GM12878 (cell line): ENCODE measurements around the gene METTL14. TPM values are rescaled to one million over a fixed set of nuclear protein-coding genes. Genes with fewer than 3 reads are reported as not detected.

Experiments used
- ATAC-seq: fragments of 200-7000 bp; cut with Tn5 transposase; 3 replicates; pipeline ENCODE4 v1.9.1; 2020; ENCODE audit warnings: mild to moderate bottlenecking, moderate library complexity
- BruUV-seq: library from RNA; stranded (reverse); fragments of 400-500 nt; replicated peaks from 2 replicates; lab custom pipeline; 2021; lab: Mats Ljungman, UMichigan
- CTCF ChIA-PET: fragments of 300-600 bp; sonication (Branson Sonifier 250); formaldehyde crosslinking; extraction: SDS; loops from one replicate; lab custom pipeline; 2021; ENCODE audit warnings: inconsistent platforms; lab: Yijun Ruan, JAX
- POLR2A ChIA-PET: fragments of 350-600 bp; formaldehyde crosslinking; extraction: SDS; loops from one replicate; lab custom pipeline; 2021; ENCODE audit warnings: inconsistent platforms; lab: Charles Lee
- RAD21 ChIA-PET: fragments of 300-600 bp; sonication (Branson Sonifier 250); formaldehyde crosslinking; loops from one replicate; lab custom pipeline; 2023; ENCODE audit warnings: antibody characterized with exemption; ENCODE audit not compliant: unreplicated experiment; lab: Charles Lee
- SMC1A ChIA-PET: fragments of 300-600 bp; sonication (Branson Sonifier 250); formaldehyde crosslinking; loops from one replicate; lab custom pipeline; 2023; ENCODE audit not compliant: unreplicated experiment, uncharacterized antibody; lab: Charles Lee
- DNase-seq: peaks from one replicate; pipeline ENCODE4 v3.0.0-alpha.2; 2011; ENCODE audit warnings: low read depth, low spot score
- FAIRE-seq: peaks from 3 replicates; lab custom pipeline; 2011; peaks lifted over from hg19 to GRCh38; lab: Jason Lieb, UNC
- H2AFZ ChIP-seq: 2 replicates; pipeline ENCODE4 v1.6.0; 2011; ENCODE audit warnings: low read depth, low read length, control low read depth; ENCODE audit not compliant: control insufficient read depth
- H3K27ac ChIP-seq: 2 replicates; pipeline ENCODE4 v1.5.1; 2011; ENCODE audit warnings: control low read depth; ENCODE audit not compliant: control insufficient read depth, insufficient read depth
- H3K27me3 ChIP-seq, 2 experiments: replicated peaks in 1 of 2; 2 replicates each; pipeline versions ENCODE4 v1.6.0 to v1.6.1; 2011; ENCODE audit warnings: low read length in 1 of 2; ENCODE audit not compliant: control insufficient read depth in 2 of 2, insufficient read depth in 2 of 2
- H3K36me3 ChIP-seq, 2 experiments: 2 replicates each; pipeline ENCODE4 v1.5.1; 2011; ENCODE audit warnings: low read length in 1 of 2; ENCODE audit not compliant: control insufficient read depth in 2 of 2, insufficient read depth in 2 of 2
- H3K4me1 ChIP-seq: 2 replicates; pipeline ENCODE4 v1.6.1; 2011; ENCODE audit warnings: mild to moderate bottlenecking, low read length, moderate library complexity, mixed read lengths; ENCODE audit not compliant: control insufficient read depth, insufficient read depth
- H3K4me2 ChIP-seq: 2 replicates; pipeline ENCODE4 v1.6.0; 2011; ENCODE audit warnings: control low read depth; ENCODE audit not compliant: control insufficient read depth, insufficient read depth
- H3K4me3 ChIP-seq: fragments of 200-600 bp; sonication (generic); 2 replicates; pipeline ENCODE4 v1.5.1; 2016
- H3K79me2 ChIP-seq: 2 replicates; pipeline ENCODE4 v1.6.0; 2011; ENCODE audit warnings: low read length; ENCODE audit not compliant: control insufficient read depth, insufficient read depth
- H3K9ac ChIP-seq: 2 replicates; pipeline ENCODE4 v1.8.0; 2011; ENCODE audit warnings: low read length, control low read depth, mixed read lengths; ENCODE audit not compliant: control insufficient read depth, insufficient read depth
- H3K9me3 ChIP-seq: replicated peaks from 3 replicates; pipeline ENCODE4 v1.5.1; 2011; ENCODE audit warnings: mild to moderate bottlenecking, low read length; ENCODE audit not compliant: control insufficient read depth, insufficient read depth
- H4K20me1 ChIP-seq: 2 replicates; pipeline ENCODE4 v1.6.0; 2011; ENCODE audit not compliant: control insufficient read depth, insufficient read depth
- SREBF1 ChIP-seq: IDR thresholded peaks from 2 replicates; pipeline ENCODE4 v1.6.1; 2012; ENCODE audit warnings: mild to moderate bottlenecking, low read length
- WGBS: methylation state at CpG from one replicate; pipeline ENCODE4 v1.1.6; 2016; ENCODE audit warnings: low lambda C conversion rate; ENCODE audit not compliant: insufficient replicate concordance, insufficient coverage; ENCODE audit errors: missing lambda C conversion rate; 5-methylcytosine and 5-hydroxymethylcytosine counted together
- in situ Hi-C: fragments of 300-500 bp; cut with MboI; formaldehyde crosslinking; loops from 9 replicates; pipeline ENCODE4 v1.14.3; 2018; ENCODE audit warnings: mixed read lengths
- intact Hi-C: fragments of 100-400 bp; cut with micrococcal nuclease; formaldehyde crosslinking; loops from one replicate; pipeline ENCODE4 v1.14.2; 2022; ENCODE audit not compliant: unreplicated experiment
- polyA plus RNA-seq, 11 experiments: library from polyadenylated mRNA; depleted of rRNA in 4 of 11; unstranded in 6 of 11; stranded (reverse) in 5 of 11; fragments of >200 nt; fragmentation: Nextera tagmentation in 4 of 11; fragmentation: Illumina TruSeq in 1 of 11; extraction: Ambion mirVana in 4 of 11; extraction: Trizol in 1 of 11; gene quantifications; 1 replicate in 1 of 11; 2 replicates in 10 of 11; pipeline versions ENCODE4 v1.2.1 to v1.2.3, GENCODE V29; 2011 to 2016; ENCODE audit warnings: inconsistent platforms in 2 of 11, missing spikeins in 2 of 11, low read depth in 1 of 11
- total RNA-seq, 4 experiments: library from RNA; depleted of rRNA in 3 of 4; stranded (reverse); fragments of >200 nt in 3 of 4; fragmentation: Illumina TruSeq in 1 of 4; extraction: Trizol in 1 of 4; gene quantifications; 2 replicates each; pipeline versions ENCODE4 v1.2.1 to v1.2.3, GENCODE V29; 2013 to 2021
- TF ChIP-seq, protein P1 (sequence below): fragments of 450-650 bp; formaldehyde crosslinking; IDR thresholded peaks from 2 replicates; pipeline ENCODE4 v1.4.0; 2020; ENCODE audit warnings: mild to moderate bottlenecking, moderate library complexity
- TF ChIP-seq, protein P2 (sequence below): fragments of 450-650 bp; IDR thresholded peaks from 2 replicates; pipeline ENCODE4 v1.6.1; 2017; ENCODE audit warnings: antibody characterized with exemption, mild to moderate bottlenecking, moderate library complexity
- TF ChIP-seq, protein P3 (sequence below): IDR thresholded peaks from 2 replicates; pipeline ENCODE4 v1.6.1; 2012; ENCODE audit warnings: improper control_type of control experiment, low read depth, low read length; ENCODE audit not compliant: insufficient replicate concordance

Gene METTL14
- total and polyA plus RNA-seq, 10 of the 15 experiments (the other 5 are each of a cell fraction or from before 2014, with no cell fraction given), result 11.2 to 44.9 (median 27.6) TPM

DNA sequence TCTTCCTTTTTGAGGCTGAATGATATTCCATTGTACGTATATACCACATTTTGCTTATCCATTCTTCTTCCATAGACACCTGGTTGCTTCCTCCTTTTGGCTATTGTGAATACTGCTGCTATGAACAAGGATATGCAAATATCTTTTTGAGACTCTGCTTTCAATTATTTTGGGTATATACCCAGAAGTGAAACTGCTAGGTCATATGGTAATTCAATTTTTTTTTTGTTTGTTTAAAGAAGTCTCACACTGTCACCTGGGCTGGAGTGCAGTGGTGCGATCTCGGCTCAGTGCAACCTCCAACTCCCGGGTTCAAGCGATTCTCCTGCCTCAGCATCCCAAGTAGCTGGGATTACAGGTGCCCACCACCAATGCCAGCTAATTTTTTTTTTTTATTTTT lies 75.3 kb downstream of the METTL14 start (continued):
- TF ChIP-seq, protein P1, sequence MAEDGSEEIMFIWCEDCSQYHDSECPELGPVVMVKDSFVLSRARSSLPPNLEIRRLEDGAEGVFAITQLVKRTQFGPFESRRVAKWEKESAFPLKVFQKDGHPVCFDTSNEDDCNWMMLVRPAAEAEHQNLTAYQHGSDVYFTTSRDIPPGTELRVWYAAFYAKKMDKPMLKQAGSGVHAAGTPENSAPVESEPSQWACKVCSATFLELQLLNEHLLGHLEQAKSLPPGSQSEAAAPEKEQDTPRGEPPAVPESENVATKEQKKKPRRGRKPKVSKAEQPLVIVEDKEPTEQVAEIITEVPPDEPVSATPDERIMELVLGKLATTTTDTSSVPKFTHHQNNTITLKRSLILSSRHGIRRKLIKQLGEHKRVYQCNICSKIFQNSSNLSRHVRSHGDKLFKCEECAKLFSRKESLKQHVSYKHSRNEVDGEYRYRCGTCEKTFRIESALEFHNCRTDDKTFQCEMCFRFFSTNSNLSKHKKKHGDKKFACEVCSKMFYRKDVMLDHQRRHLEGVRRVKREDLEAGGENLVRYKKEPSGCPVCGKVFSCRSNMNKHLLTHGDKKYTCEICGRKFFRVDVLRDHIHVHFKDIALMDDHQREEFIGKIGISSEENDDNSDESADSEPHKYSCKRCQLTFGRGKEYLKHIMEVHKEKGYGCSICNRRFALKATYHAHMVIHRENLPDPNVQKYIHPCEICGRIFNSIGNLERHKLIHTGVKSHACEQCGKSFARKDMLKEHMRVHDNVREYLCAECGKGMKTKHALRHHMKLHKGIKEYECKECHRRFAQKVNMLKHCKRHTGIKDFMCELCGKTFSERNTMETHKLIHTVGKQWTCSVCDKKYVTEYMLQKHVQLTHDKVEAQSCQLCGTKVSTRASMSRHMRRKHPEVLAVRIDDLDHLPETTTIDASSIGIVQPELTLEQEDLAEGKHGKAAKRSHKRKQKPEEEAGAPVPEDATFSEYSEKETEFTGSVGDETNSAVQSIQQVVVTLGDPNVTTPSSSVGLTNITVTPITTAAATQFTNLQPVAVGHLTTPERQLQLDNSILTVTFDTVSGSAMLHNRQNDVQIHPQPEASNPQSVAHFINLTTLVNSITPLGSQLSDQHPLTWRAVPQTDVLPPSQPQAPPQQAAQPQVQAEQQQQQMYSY (CRISPR knock-in tag), result no peak
- TF ChIP-seq, protein P2, sequence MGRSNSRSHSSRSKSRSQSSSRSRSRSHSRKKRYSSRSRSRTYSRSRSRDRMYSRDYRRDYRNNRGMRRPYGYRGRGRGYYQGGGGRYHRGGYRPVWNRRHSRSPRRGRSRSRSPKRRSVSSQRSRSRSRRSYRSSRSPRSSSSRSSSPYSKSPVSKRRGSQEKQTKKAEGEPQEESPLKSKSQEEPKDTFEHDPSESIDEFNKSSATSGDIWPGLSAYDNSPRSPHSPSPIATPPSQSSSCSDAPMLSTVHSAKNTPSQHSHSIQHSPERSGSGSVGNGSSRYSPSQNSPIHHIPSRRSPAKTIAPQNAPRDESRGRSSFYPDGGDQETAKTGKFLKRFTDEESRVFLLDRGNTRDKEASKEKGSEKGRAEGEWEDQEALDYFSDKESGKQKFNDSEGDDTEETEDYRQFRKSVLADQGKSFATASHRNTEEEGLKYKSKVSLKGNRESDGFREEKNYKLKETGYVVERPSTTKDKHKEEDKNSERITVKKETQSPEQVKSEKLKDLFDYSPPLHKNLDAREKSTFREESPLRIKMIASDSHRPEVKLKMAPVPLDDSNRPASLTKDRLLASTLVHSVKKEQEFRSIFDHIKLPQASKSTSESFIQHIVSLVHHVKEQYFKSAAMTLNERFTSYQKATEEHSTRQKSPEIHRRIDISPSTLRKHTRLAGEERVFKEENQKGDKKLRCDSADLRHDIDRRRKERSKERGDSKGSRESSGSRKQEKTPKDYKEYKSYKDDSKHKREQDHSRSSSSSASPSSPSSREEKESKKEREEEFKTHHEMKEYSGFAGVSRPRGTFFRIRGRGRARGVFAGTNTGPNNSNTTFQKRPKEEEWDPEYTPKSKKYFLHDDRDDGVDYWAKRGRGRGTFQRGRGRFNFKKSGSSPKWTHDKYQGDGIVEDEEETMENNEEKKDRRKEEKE, result no peak

DNA sequence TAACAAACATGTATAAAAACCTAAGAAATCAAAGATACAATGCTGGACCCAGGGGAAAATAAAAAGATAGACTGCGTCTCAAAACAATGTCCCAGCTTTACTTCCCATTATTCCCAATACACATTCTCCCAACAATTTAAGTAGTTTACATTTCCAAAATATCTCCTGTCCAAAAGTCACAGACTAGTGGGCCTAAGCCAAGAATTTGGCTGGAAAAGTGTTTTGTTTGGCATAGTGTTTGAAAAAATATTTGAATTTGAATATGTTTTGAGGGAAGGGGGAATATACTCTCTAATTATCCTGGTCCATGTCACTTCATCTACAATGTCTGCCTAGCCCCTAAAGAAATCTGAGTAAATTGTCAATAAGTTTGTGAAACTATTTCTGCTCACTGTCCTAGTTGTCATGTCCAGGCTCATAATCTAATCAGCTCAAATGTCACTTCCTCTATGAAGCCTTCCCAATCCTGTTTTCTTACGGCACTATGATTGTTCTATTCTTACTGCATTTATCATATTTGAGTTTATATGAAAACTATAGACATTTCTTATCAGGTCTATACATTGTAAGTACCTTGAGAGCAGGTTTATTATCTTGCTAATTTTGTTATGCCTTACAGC lies 76.3 kb downstream of the METTL14 start:
- H3K9ac ChIP-seq, result no peak overlapping the region
- ChIA-PET RAD21 (no interaction called here), POLR2A (no interaction called here), SMC1A (interaction anchor here (0.9 to 1.0 kb wide), 2 partner anchors 15 to 24 kb away, joined by 3 read pairs; no protein-coding TSS in a partner anchor), CTCF (interaction anchor here (1.2 kb wide), 1 partner anchor 10 kb away, joined by 5 read pairs; no protein-coding TSS in a partner anchor)
- 0 out of 2 replicates have a peak overlapping the region, but pooled peaks have one; percentile 8 for H3K4me2 ChIP-seq
- intact Hi-C loops (no loop called here), in situ Hi-C loops (loop anchor here (10.0 kb wide), 2 partner anchors 57 to 533 kb away; no protein-coding TSS in a partner anchor)
- H4K20me1 ChIP-seq, result no peaks in the 10 kb centered on the region
- peaks cover 2% of the 10 kb centered on the region; the same call in 1 of the 2 replicates for H3K79me2 ChIP-seq
- no peak overlapping the region for H3K27ac ChIP-seq
- H3K27me3 ChIP-seq, result no peaks in the 10 kb centered on the region
- H3K9me3 ChIP-seq, result no peaks in the 10 kb centered on the region
- DNase-seq, result no peak
- FAIRE-seq, result no peak
- BruUV-seq, result no TSS peak
- H3K4me3 ChIP-seq, result no peak overlapping the region
- H2AFZ ChIP-seq, result no peak overlapping the region
- peaks cover 13% of the 10 kb centered on the region for H3K4me1 ChIP-seq
- 91% methylated on average over 2 of the region's 2 CpGs for WGBS
- peaks cover 1 to 27% of the 10 kb centered on the region in 2 experiments for H3K36me3 ChIP-seq
- ATAC-seq, result no peak
- TF ChIP-seq, protein P3, sequence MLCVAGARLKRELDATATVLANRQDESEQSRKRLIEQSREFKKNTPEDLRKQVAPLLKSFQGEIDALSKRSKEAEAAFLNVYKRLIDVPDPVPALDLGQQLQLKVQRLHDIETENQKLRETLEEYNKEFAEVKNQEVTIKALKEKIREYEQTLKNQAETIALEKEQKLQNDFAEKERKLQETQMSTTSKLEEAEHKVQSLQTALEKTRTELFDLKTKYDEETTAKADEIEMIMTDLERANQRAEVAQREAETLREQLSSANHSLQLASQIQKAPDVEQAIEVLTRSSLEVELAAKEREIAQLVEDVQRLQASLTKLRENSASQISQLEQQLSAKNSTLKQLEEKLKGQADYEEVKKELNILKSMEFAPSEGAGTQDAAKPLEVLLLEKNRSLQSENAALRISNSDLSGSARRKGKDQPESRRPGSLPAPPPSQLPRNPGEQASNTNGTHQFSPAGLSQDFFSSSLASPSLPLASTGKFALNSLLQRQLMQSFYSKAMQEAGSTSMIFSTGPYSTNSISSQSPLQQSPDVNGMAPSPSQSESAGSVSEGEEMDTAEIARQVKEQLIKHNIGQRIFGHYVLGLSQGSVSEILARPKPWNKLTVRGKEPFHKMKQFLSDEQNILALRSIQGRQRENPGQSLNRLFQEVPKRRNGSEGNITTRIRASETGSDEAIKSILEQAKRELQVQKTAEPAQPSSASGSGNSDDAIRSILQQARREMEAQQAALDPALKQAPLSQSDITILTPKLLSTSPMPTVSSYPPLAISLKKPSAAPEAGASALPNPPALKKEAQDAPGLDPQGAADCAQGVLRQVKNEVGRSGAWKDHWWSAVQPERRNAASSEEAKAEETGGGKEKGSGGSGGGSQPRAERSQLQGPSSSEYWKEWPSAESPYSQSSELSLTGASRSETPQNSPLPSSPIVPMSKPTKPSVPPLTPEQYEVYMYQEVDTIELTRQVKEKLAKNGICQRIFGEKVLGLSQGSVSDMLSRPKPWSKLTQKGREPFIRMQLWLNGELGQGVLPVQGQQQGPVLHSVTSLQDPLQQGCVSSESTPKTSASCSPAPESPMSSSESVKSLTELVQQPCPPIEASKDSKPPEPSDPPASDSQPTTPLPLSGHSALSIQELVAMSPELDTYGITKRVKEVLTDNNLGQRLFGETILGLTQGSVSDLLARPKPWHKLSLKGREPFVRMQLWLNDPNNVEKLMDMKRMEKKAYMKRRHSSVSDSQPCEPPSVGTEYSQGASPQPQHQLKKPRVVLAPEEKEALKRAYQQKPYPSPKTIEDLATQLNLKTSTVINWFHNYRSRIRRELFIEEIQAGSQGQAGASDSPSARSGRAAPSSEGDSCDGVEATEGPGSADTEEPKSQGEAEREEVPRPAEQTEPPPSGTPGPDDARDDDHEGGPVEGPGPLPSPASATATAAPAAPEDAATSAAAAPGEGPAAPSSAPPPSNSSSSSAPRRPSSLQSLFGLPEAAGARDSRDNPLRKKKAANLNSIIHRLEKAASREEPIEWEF, result no peak
- TF ChIP-seq SREBF1, result no peak
